H9 (cell line): Measurements from ENCODE around the gene MAPKAP1. TPM values are rescaled to one million over a fixed set of nuclear protein-coding genes. Genes with fewer than 3 reads are reported as not detected.

ENCODE experiments used
- DNase-seq: peaks from one replicate; pipeline ENCODE4 v3.0.0-alpha.2; 2017
- H2AFZ ChIP-seq: one replicate; pipeline ENCODE4 v1.6.1; 2013; ENCODE audit warnings: mild to moderate bottlenecking, low read length, control low read depth, moderate library complexity
- H2AK5ac ChIP-seq: 2 replicates; pipeline ENCODE4 v1.6.1; 2013; ENCODE audit warnings: low read length, control low read depth, mixed read lengths; ENCODE audit not compliant: insufficient read length
- H2BK120ac ChIP-seq: one replicate; pipeline ENCODE4 v1.6.1; 2013; ENCODE audit warnings: low read depth, mild to moderate bottlenecking, low read length, control low read depth, inconsistent platforms; ENCODE audit not compliant: poor library complexity, severe bottlenecking
- H2BK12ac ChIP-seq: 2 replicates; pipeline ENCODE4 v1.6.1; 2013; ENCODE audit warnings: low read length, control low read depth, mixed read lengths, low read depth; ENCODE audit not compliant: insufficient read length
- H2BK15ac ChIP-seq: 2 replicates; pipeline ENCODE4 v1.6.1; 2013; ENCODE audit warnings: low read depth, low read length, control low read depth
- H2BK20ac ChIP-seq: one replicate; pipeline ENCODE4 v1.6.1; 2013; ENCODE audit warnings: low read depth, mild to moderate bottlenecking, low read length, control low read depth, inconsistent platforms; ENCODE audit not compliant: poor library complexity, severe bottlenecking
- H2BK5ac ChIP-seq: 2 replicates; pipeline ENCODE4 v1.6.1; 2013; ENCODE audit warnings: low read length, control low read depth, mixed read lengths; ENCODE audit not compliant: insufficient read length
- H3K14ac ChIP-seq: 2 replicates; pipeline ENCODE4 v1.6.1; 2013; ENCODE audit warnings: low read length, control low read depth; ENCODE audit not compliant: insufficient read depth
- H3K18ac ChIP-seq: 2 replicates; pipeline ENCODE4 v1.6.1; 2013; ENCODE audit warnings: low read depth, mild to moderate bottlenecking, mixed read lengths, low read length, control low read depth; ENCODE audit not compliant: insufficient read length
- H3K23ac ChIP-seq: 2 replicates; pipeline ENCODE4 v1.6.1; 2013; ENCODE audit warnings: low read length, control low read depth, mixed read lengths, low read depth; ENCODE audit not compliant: insufficient read length
- H3K23me2 ChIP-seq: 2 replicates; pipeline ENCODE4 v1.6.1; 2013; ENCODE audit warnings: low read depth, mild to moderate bottlenecking, mixed read lengths, low read length, control low read depth; ENCODE audit not compliant: insufficient read length, poor library complexity, severe bottlenecking
- H3K27ac ChIP-seq: 2 replicates; pipeline ENCODE4 v1.5.1; 2013; ENCODE audit warnings: low read length, control low read depth, mixed read lengths, low read depth; ENCODE audit not compliant: insufficient read length
- H3K27me3 ChIP-seq: 2 replicates; pipeline ENCODE4 v1.6.1; 2013; ENCODE audit warnings: low read length, control low read depth, inconsistent platforms; ENCODE audit not compliant: insufficient read depth
- H3K4ac ChIP-seq: 2 replicates; pipeline ENCODE4 v1.6.1; 2013; ENCODE audit warnings: low read depth, mild to moderate bottlenecking, control low read depth, inconsistent platforms, low read length, moderate library complexity
- H3K4me1 ChIP-seq: 2 replicates; pipeline ENCODE4 v1.6.1; 2013; ENCODE audit warnings: low read length, control low read depth, inconsistent platforms; ENCODE audit not compliant: insufficient read depth
- H3K4me2 ChIP-seq: 2 replicates; pipeline ENCODE4 v1.6.1; 2013; ENCODE audit warnings: low read length, control low read depth, mixed read lengths; ENCODE audit not compliant: insufficient read length, insufficient read depth
- H3K56ac ChIP-seq: 2 replicates; pipeline ENCODE4 v1.6.1; 2013; ENCODE audit warnings: low read depth, mild to moderate bottlenecking, mixed read lengths, low read length, control low read depth; ENCODE audit not compliant: insufficient read length
- H3K79me1 ChIP-seq: 2 replicates; pipeline ENCODE4 v1.6.1; 2013; ENCODE audit warnings: low read depth, mild to moderate bottlenecking, moderate library complexity, low read length, control low read depth, inconsistent platforms; ENCODE audit not compliant: insufficient read depth, poor library complexity, severe bottlenecking
- H3K79me2 ChIP-seq: 2 replicates; pipeline ENCODE4 v1.6.1; 2013; ENCODE audit warnings: low read length, control low read depth, inconsistent platforms; ENCODE audit not compliant: insufficient read depth
- H3K9ac ChIP-seq: 2 replicates; pipeline ENCODE4 v1.6.1; 2013; ENCODE audit warnings: low read length, control low read depth, mixed read lengths; ENCODE audit not compliant: insufficient read length; ENCODE audit errors: extremely low read depth
- H3K9me3 ChIP-seq: one replicate; pipeline ENCODE4 v1.6.1; 2013; ENCODE audit warnings: low read depth, low read length, inconsistent platforms; ENCODE audit not compliant: control insufficient read depth
- H3T11ph ChIP-seq: one replicate; pipeline ENCODE4 v1.6.1; 2013; ENCODE audit warnings: mild to moderate bottlenecking, low read length, control low read depth, inconsistent platforms
- H4K20me1 ChIP-seq: one replicate; pipeline ENCODE4 v1.6.1; 2013; ENCODE audit not compliant: control insufficient read depth, insufficient read length, insufficient read depth
- H4K5ac ChIP-seq: 2 replicates; pipeline ENCODE4 v1.6.1; 2013; ENCODE audit warnings: low read depth, mild to moderate bottlenecking, mixed read lengths, low read length, control low read depth; ENCODE audit not compliant: insufficient read length
- H4K8ac ChIP-seq: replicated peaks from 2 replicates; pipeline ENCODE4 v1.6.1; 2013; ENCODE audit warnings: low read length, control low read depth, mixed read lengths, low read depth; ENCODE audit not compliant: insufficient read length
- H4K91ac ChIP-seq: 2 replicates; pipeline ENCODE4 v1.6.1; 2013; ENCODE audit warnings: low read depth, mild to moderate bottlenecking, moderate library complexity, mixed read lengths, low read length, control low read depth; ENCODE audit not compliant: insufficient read length
- H3K27ac Mint-ChIP-seq, 3 experiments: 2 replicates in 2 of 3; 3 replicates in 1 of 3; pipeline ENCODE4 v1.8.0; 2020 to 2021; ENCODE audit warnings: mixed read lengths in 3 of 3, mild to moderate bottlenecking in 1 of 3, moderate library complexity in 1 of 3
- H3K27me3 Mint-ChIP-seq: 2 replicates; pipeline ENCODE4 v1.8.0; 2021; ENCODE audit warnings: low read depth, mild to moderate bottlenecking, moderate library complexity, mixed read lengths
- H3K36me3 Mint-ChIP-seq, 3 experiments: 2 replicates in 2 of 3; 3 replicates in 1 of 3; pipeline ENCODE4 v1.8.0; 2020 to 2021; ENCODE audit warnings: low read depth in 3 of 3, mixed read lengths in 3 of 3; ENCODE audit not compliant: insufficient read depth in 1 of 3
- H3K4me1 Mint-ChIP-seq, 2 experiments: 2 replicates each; pipeline ENCODE4 v1.8.0; 2020; ENCODE audit warnings: mixed read lengths in 2 of 2
- H3K4me3 Mint-ChIP-seq, 2 experiments: 2 replicates in 1 of 2; 3 replicates in 1 of 2; pipeline ENCODE4 v1.8.0; 2020 to 2021; ENCODE audit warnings: mild to moderate bottlenecking in 2 of 2, mixed read lengths in 2 of 2, moderate library complexity in 1 of 2
- H3K9me3 Mint-ChIP-seq, 2 experiments: 2 replicates in 1 of 2; 3 replicates in 1 of 2; pipeline ENCODE4 v1.8.0; 2020; ENCODE audit warnings: mild to moderate bottlenecking in 2 of 2, mixed read lengths in 2 of 2, moderate library complexity in 1 of 2
- CTCF ChIP-seq: fragments of 200-600 bp; sonication (generic); conservative IDR thresholded peaks from 3 replicates; pipeline ENCODE4 v1.8.0; 2021; ENCODE audit warnings: antibody characterized with exemption, mild to moderate bottlenecking
- WGBS: extraction: QIAGEN DNeasy Blood & Tissue Kit; methylation state at CpG from one replicate; pipeline ENCODE4 v1.1.7; 2013; ENCODE audit warnings: missing lambda C conversion rate, low lambda C conversion rate, mixed read lengths; ENCODE audit not compliant: insufficient read length; ENCODE audit errors: extremely low coverage; 5-methylcytosine and 5-hydroxymethylcytosine counted together
- total RNA-seq: library from RNA; stranded (reverse); gene quantifications from 2 replicates; pipeline ENCODE4 v1.2.1, GENCODE V29; 2021

Gene MAPKAP1
- total RNA-seq, 1 experiment from 2014 or later: 97.0 TPM

DNA sequence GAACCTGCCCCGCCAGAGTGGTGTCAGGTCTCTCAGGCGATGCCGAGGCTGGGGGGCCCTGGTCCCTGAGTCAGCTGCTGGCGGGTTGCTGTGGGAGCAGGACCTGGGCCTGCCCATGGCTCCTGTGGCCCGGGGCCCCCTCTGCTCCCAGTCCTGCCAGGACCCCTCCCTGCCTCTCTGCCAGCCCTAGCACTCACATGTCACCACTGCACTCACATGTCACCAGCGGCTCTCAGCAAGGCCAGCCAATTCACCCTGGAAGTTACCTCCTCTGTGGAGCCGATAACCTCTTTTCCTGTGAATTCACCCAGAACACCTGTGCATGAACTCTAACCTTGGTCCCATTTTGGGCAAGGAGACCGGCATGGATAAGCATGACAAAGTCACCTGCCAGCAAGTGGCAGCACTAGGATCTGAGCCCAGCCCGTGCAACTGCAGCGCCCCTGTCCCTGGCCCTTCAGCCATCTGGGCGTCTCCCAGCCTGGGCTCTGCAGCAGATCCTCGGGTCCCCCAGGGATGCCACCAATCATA lies 275.2 kb downstream of the MAPKAP1 start:
- H3K79me2 ChIP-seq: no peaks in the 10 kb centered on the region
- no peak overlapping the region for H2BK12ac ChIP-seq
- Mint-ChIP-seq H3K27me3 (no peaks in the 10 kb centered on the region), H3K4me3 (no peak overlapping the region), H3K36me3 (no peaks in the 10 kb centered on the region), H3K4me1 (peaks cover 6 to 14% of the 10 kb centered on the region in 2 experiments), H3K27ac (no peak overlapping the region; a peak in 1 of 7 replicates), H3K9me3 (no peaks in the 10 kb centered on the region)
- TF ChIP-seq CTCF: no peak
- no peaks in the 10 kb centered on the region for H3K9me3 ChIP-seq
- H4K5ac ChIP-seq: no peak overlapping the region
- H3K4ac ChIP-seq: no peak overlapping the region
- no peak overlapping the region for H3K23ac ChIP-seq
- no peak overlapping the region for H2BK15ac ChIP-seq
- no peak overlapping the region for H2BK120ac ChIP-seq
- H4K8ac ChIP-seq: no peak overlapping the region
- H2BK20ac ChIP-seq: no peak overlapping the region
- H3K4me2 ChIP-seq: no peak overlapping the region
- no peaks in the 10 kb centered on the region for H3K79me1 ChIP-seq
- H2BK5ac ChIP-seq: no peak overlapping the region
- DNase-seq: peak; percentile 42
- H3K14ac ChIP-seq: no peak overlapping the region; the same call in 1 of the 2 replicates
- H3K23me2 ChIP-seq: peaks cover under 1% of the 10 kb centered on the region
- no peak overlapping the region for H4K91ac ChIP-seq
- H2AFZ ChIP-seq: no peak overlapping the region
- no peak overlapping the region for H3K27ac ChIP-seq
- no peaks in the 10 kb centered on the region for H3K27me3 ChIP-seq
- H2AK5ac ChIP-seq: no peak overlapping the region
- H3K56ac ChIP-seq: no peak overlapping the region
- no peak overlapping the region for H3T11ph ChIP-seq
- no peaks in the 10 kb centered on the region; the same call in 1 of the 2 replicates for H3K4me1 ChIP-seq
- no peak overlapping the region for H3K9ac ChIP-seq
- no CpG with 5 or more reads among the region's 12 CpGs for WGBS
- no peaks in the 10 kb centered on the region for H4K20me1 ChIP-seq
- no peak overlapping the region for H3K18ac ChIP-seq
